H1 (cell line): ENCODE data around the gene OVCA2. TPM values are rescaled to one million over a fixed set of nuclear protein-coding genes. Genes with fewer than 3 reads are reported as not detected.

ENCODE experiments used
- CTCF ChIA-PET: fragments of 300-600 bp; sonication (Branson Sonifier 250); formaldehyde crosslinking; loops from one replicate; lab custom pipeline; 2021; ENCODE audit not compliant: partially characterized antibody; lab: Charles Lee
- POLR2A ChIA-PET: fragments of 300-600 bp; sonication (Branson Sonifier 250); formaldehyde crosslinking; loops from one replicate; lab custom pipeline; 2021; ENCODE audit warnings: inconsistent platforms; ENCODE audit not compliant: partially characterized antibody; lab: Charles Lee
- DNase-seq, 2 experiments: peaks; one replicate each; pipeline versions ENCODE4 v3.0.0 to v3.0.0-alpha.2; 2010 to 2022; ENCODE audit warnings: low spot score in 2 of 2, low read depth in 1 of 2, mixed read lengths in 1 of 2
- FAIRE-seq: peaks from 2 replicates; lab custom pipeline; 2011; peaks lifted over from hg19 to GRCh38; lab: Jason Lieb, UNC
- H2AFZ ChIP-seq: 2 replicates; pipeline ENCODE4 v1.8.1; 2012; ENCODE audit warnings: low read length, inconsistent platforms
- H2AK5ac ChIP-seq: 2 replicates; pipeline ENCODE4 v1.6.1; 2013; ENCODE audit warnings: low read depth, low read length
- H2BK120ac ChIP-seq: replicated peaks from 2 replicates; pipeline ENCODE3; 2013; ENCODE audit warnings: low read depth, low read length, inconsistent platforms
- H2BK12ac ChIP-seq: 2 replicates; pipeline ENCODE4 v1.6.1; 2013; ENCODE audit warnings: low read depth, low read length
- H2BK15ac ChIP-seq: 2 replicates; pipeline ENCODE4 v1.6.1; 2013; ENCODE audit warnings: low read length
- H2BK20ac ChIP-seq: 2 replicates; pipeline ENCODE4 v1.6.1; 2013; ENCODE audit warnings: low read length
- H2BK5ac ChIP-seq: 2 replicates; pipeline ENCODE4 v1.6.1; 2013; ENCODE audit warnings: low read depth, low read length
- H3K14ac ChIP-seq: 2 replicates; pipeline ENCODE4 v1.6.1; 2013; ENCODE audit warnings: inconsistent platforms; ENCODE audit not compliant: insufficient read length
- H3K18ac ChIP-seq: 2 replicates; pipeline ENCODE4 v1.6.1; 2013; ENCODE audit warnings: low read length; ENCODE audit errors: extremely low read depth
- H3K23ac ChIP-seq: 2 replicates; pipeline ENCODE4 v1.6.1; 2013; ENCODE audit warnings: inconsistent platforms; ENCODE audit not compliant: insufficient read length
- H3K23me2 ChIP-seq: 2 replicates; pipeline ENCODE4 v1.6.1; 2013; ENCODE audit warnings: low read depth, low read length
- H3K27ac ChIP-seq: 2 replicates; pipeline ENCODE4 v1.6.1; 2011; ENCODE audit warnings: low read depth, low read length, inconsistent platforms
- H3K27me3 ChIP-seq, 4 experiments: replicated peaks in 1 of 4; 1 replicate in 1 of 4; 2 replicates in 3 of 4; pipeline versions ENCODE4 v1.6.1 to v1.8.1; 2011 to 2013; ENCODE audit warnings: low read length in 3 of 4, mild to moderate bottlenecking in 3 of 4, inconsistent platforms in 2 of 4, mixed read lengths in 2 of 4, moderate library complexity in 1 of 4; ENCODE audit not compliant: control insufficient read depth in 3 of 4, insufficient read depth in 3 of 4; ENCODE audit errors: extremely low read depth in 1 of 4
- H3K36me3 ChIP-seq, 4 experiments: 2 replicates each; pipeline versions ENCODE4 v1.6.1 to v1.8.1; 2011 to 2013; ENCODE audit warnings: mild to moderate bottlenecking in 4 of 4, low read length in 3 of 4, moderate library complexity in 2 of 4, control low read depth in 1 of 4, inconsistent platforms in 1 of 4; ENCODE audit not compliant: insufficient read depth in 4 of 4, control insufficient read depth in 2 of 4
- H3K4ac ChIP-seq: replicated peaks from 2 replicates; pipeline ENCODE3; 2013; ENCODE audit warnings: low read length, low read depth, mixed read lengths, inconsistent platforms; ENCODE audit not compliant: insufficient read length
- H3K4me1 ChIP-seq, 4 experiments: replicated peaks in 1 of 4; 1 replicate in 1 of 4; 2 replicates in 3 of 4; pipeline versions ENCODE4 v1.6.1 to v1.8.1; 2011 to 2013; ENCODE audit warnings: low read length in 3 of 4, inconsistent platforms in 2 of 4, mixed read lengths in 1 of 4; ENCODE audit not compliant: insufficient read depth in 4 of 4, control insufficient read depth in 3 of 4
- H3K4me2 ChIP-seq, 2 experiments: 2 replicates each; pipeline versions ENCODE4 v1.6.1 to v1.8.1; 2011 to 2013; ENCODE audit warnings: low read depth in 2 of 2, low read length in 2 of 2, control low read depth in 1 of 2, inconsistent platforms in 1 of 2, mild to moderate bottlenecking in 1 of 2; ENCODE audit not compliant: insufficient read depth in 1 of 2
- H3K4me3 ChIP-seq, 4 experiments: fragments of 200-600, 300-600 bp in 1 of 4; sonication (generic), shearing (Covaris generic), sonication (Bioruptor Twin) in 1 of 4; 2 replicates each; pipeline versions ENCODE4 v1.5.1 to v1.8.1; 2011 to 2016; ENCODE audit warnings: low read length in 4 of 4, low read depth in 3 of 4, control low read depth in 2 of 4, inconsistent platforms in 2 of 4, mild to moderate bottlenecking in 2 of 4, mixed read lengths in 1 of 4, moderate library complexity in 1 of 4; ENCODE audit not compliant: insufficient read depth in 2 of 4; ENCODE audit errors: extremely low read depth in 1 of 4
- H3K56ac ChIP-seq: replicated peaks from 2 replicates; pipeline ENCODE3; 2013; ENCODE audit warnings: low read depth, mild to moderate bottlenecking, mixed read lengths, low read length, inconsistent platforms; ENCODE audit not compliant: insufficient read length
- H3K79me1 ChIP-seq: 2 replicates; pipeline ENCODE4 v1.6.1; 2013; ENCODE audit warnings: low read depth, low read length, control low read depth
- H3K79me2 ChIP-seq, 2 experiments: 2 replicates each; pipeline versions ENCODE4 v1.6.1 to v1.8.1; 2012 to 2013; ENCODE audit warnings: low read length in 2 of 2, mild to moderate bottlenecking in 2 of 2, inconsistent platforms in 1 of 2; ENCODE audit not compliant: insufficient read depth in 2 of 2, control insufficient read depth in 1 of 2
- H3K9ac ChIP-seq, 4 experiments: replicated peaks in 1 of 4; 1 replicate in 1 of 4; 2 replicates in 3 of 4; pipeline versions ENCODE4 v1.6.1 to v1.8.1; 2011 to 2013; ENCODE audit warnings: low read depth in 3 of 4, low read length in 3 of 4, control low read depth in 2 of 4, mild to moderate bottlenecking in 2 of 4, moderate library complexity in 2 of 4, inconsistent platforms in 1 of 4; ENCODE audit errors: extremely low read depth in 1 of 4
- H3K9me3 ChIP-seq, 2 experiments: 2 replicates each; pipeline versions ENCODE4 v1.6.1 to v1.8.1; 2012 to 2013; ENCODE audit warnings: mild to moderate bottlenecking in 2 of 2, moderate library complexity in 2 of 2, control low read depth in 1 of 2, inconsistent platforms in 1 of 2, low read depth in 1 of 2, low read length in 1 of 2, mixed read lengths in 1 of 2; ENCODE audit not compliant: insufficient read depth in 2 of 2
- H4K20me1 ChIP-seq, 2 experiments: replicated peaks in 1 of 2; 2 replicates each; pipeline versions ENCODE3 to v1.8.1; 2011 to 2013; ENCODE audit warnings: inconsistent platforms in 2 of 2, low read length in 2 of 2, mild to moderate bottlenecking in 1 of 2; ENCODE audit not compliant: insufficient read depth in 2 of 2, control insufficient read depth in 1 of 2
- H4K5ac ChIP-seq: 2 replicates; pipeline ENCODE4 v1.6.1; 2013; ENCODE audit warnings: low read length, low read depth, mixed read lengths, inconsistent platforms; ENCODE audit not compliant: insufficient read length
- H4K8ac ChIP-seq: 2 replicates; pipeline ENCODE4 v1.8.0; 2013; ENCODE audit warnings: mild to moderate bottlenecking, moderate library complexity, low read length, inconsistent platforms; ENCODE audit not compliant: insufficient read depth; ENCODE audit errors: extremely low read depth
- H4K91ac ChIP-seq: replicated peaks from 2 replicates; pipeline ENCODE3; 2013; ENCODE audit warnings: low read length, mixed read lengths, inconsistent platforms; ENCODE audit not compliant: insufficient read length
- BRCA1 ChIP-seq: IDR thresholded peaks from 2 replicates; pipeline ENCODE4 v1.6.1; 2012; ENCODE audit warnings: low read depth, low read length, improper control_type of control experiment
- CHD2 ChIP-seq: IDR thresholded peaks from 2 replicates; pipeline ENCODE4 v1.6.1; 2012; ENCODE audit warnings: low read length, improper control_type of control experiment
- GABPA ChIP-seq: IDR thresholded peaks from 2 replicates; pipeline ENCODE4 v1.6.1; 2011; ENCODE audit warnings: mild to moderate bottlenecking, low read length, moderate library complexity, borderline replicate concordance; ENCODE audit not compliant: insufficient read depth
- HDAC6 ChIP-seq: IDR thresholded peaks from one replicate; pipeline ENCODE4 v1.7.1; 2012; ENCODE audit warnings: low read depth, mild to moderate bottlenecking, inconsistent platforms, low read length, moderate library complexity
- KDM4A ChIP-seq: IDR thresholded peaks from one replicate; pipeline ENCODE4 v1.7.1; 2012; ENCODE audit warnings: low read depth, mild to moderate bottlenecking, moderate library complexity, low read length, inconsistent platforms; ENCODE audit not compliant: severe bottlenecking
- MAFK ChIP-seq: IDR thresholded peaks from 2 replicates; pipeline ENCODE4 v1.6.1; 2012; ENCODE audit warnings: low read depth, mild to moderate bottlenecking, improper control_type of control experiment, low read length
- MAX ChIP-seq: IDR thresholded peaks from 2 replicates; pipeline ENCODE4 v1.6.1; 2012; ENCODE audit warnings: inconsistent platforms
- NANOG ChIP-seq: IDR thresholded peaks from 2 replicates; pipeline ENCODE4 v1.6.1; 2011; ENCODE audit warnings: low read length, low read depth, mild to moderate bottlenecking, inconsistent platforms; ENCODE audit not compliant: insufficient read depth, poor library complexity, severe bottlenecking
- NRF1 ChIP-seq: IDR thresholded peaks from 2 replicates; pipeline ENCODE4 v1.6.1; 2011; ENCODE audit warnings: mild to moderate bottlenecking, low read depth, low read length, improper control_type of control experiment
- SP4 ChIP-seq: IDR thresholded peaks from 2 replicates; pipeline ENCODE4 v1.6.1; 2012; ENCODE audit warnings: low read length, inconsistent platforms
- TAF7 ChIP-seq: optimal IDR thresholded peaks from 2 replicates; pipeline ENCODE3; 2011; ENCODE audit warnings: low read depth, mild to moderate bottlenecking, inconsistent platforms, low read length, moderate library complexity, borderline replicate concordance
- TCF12 ChIP-seq: IDR thresholded peaks from 2 replicates; pipeline ENCODE4 v1.6.1; 2011; ENCODE audit warnings: low read depth, mild to moderate bottlenecking, low read length
- WGBS, 2 experiments: shearing (Covaris generic) in 1 of 2; methylation state at CpG; one replicate each; pipeline versions ENCODE4 v1.1.6 to v1.1.7; 2013 to 2015; ENCODE audit warnings: low lambda C conversion rate in 2 of 2, mixed read lengths in 2 of 2, inconsistent platforms in 1 of 2, low coverage in 1 of 2, missing lambda C conversion rate in 1 of 2; ENCODE audit not compliant: insufficient replicate concordance in 2 of 2, insufficient coverage in 1 of 2, insufficient read length in 1 of 2; ENCODE audit errors: extremely low coverage in 1 of 2, missing lambda C conversion rate in 1 of 2; 5-methylcytosine and 5-hydroxymethylcytosine counted together
- polyA plus RNA-seq, 7 experiments: library from polyadenylated mRNA; depleted of rRNA in 3 of 7; stranded (reverse) in 5 of 7; unstranded in 2 of 7; fragments of >200 nt in 5 of 7; fragments of 200-250 nt in 2 of 7; gene quantifications; 1 replicate in 5 of 7; 2 replicates in 1 of 7; 4 replicates in 1 of 7; pipeline versions ENCODE4 v1.2.1 to v1.2.3, GENCODE V29; 2011 to 2013; ENCODE audit warnings: missing spikeins in 2 of 7, mixed read lengths in 2 of 7
- total RNA-seq: library from RNA; stranded (reverse); fragmentation: NEBNext Ultra II Directional; extraction: Animal tissue kit (Norgen Biotek cat#: 25700); gene quantifications from 2 replicates; pipeline ENCODE4 v1.2.1, GENCODE V29; 2021

The OVCA2 gene
- total and polyA plus RNA-seq, 2 of the 8 experiments (the other 6 are each of a cell fraction or from before 2014, with no cell fraction given), result 15.3 to 37.0 TPM

- peak in 1 of 2 experiments; percentile 77 for DNase-seq
- Histone ChIP-seq H3K4ac (no peak overlapping the region), H2BK5ac (no peak overlapping the region), H3K18ac (no peak overlapping the region), H2BK15ac (no peak overlapping the region), H2BK20ac (no peak overlapping the region), H3K4me1 (peaks cover 0 to 8% (median 5%) of the 10 kb centered on the region in 4 experiments; a peak in 5 of 7 replicates), H3K9ac (no peak overlapping the region), H4K20me1 (peaks cover 9 to 13% of the 10 kb centered on the region in 2 experiments), H2BK120ac (no peak overlapping the region), H2BK12ac (no peak overlapping the region), H3K9me3 (no peaks in the 10 kb centered on the region), H3K36me3 (peaks cover 0 to 5% (median 0%) of the 10 kb centered on the region in 4 experiments; a peak in 1 of 8 replicates), H2AFZ (no peak overlapping the region), H3K4me2 (peak overlapping the region; percentile 3 to 68), H4K91ac (no peak overlapping the region), H3K79me2 (no peaks in the 10 kb centered on the region), H3K79me1 (no peaks in the 10 kb centered on the region), H3K27me3 (peaks cover 51 to 75% (median 71%) of the 10 kb centered on the region in 4 experiments), H4K5ac (no peak overlapping the region), H3K23ac (no peak overlapping the region), H3K4me3 (peak overlapping the region in 2 of 4 experiments; percentile 17 to 54; a peak in 3 of 8 replicates), H3K56ac (no peak overlapping the region), H3K14ac (no peak overlapping the region), H2AK5ac (no peak overlapping the region), H3K27ac (no peak overlapping the region), H3K23me2 (peaks cover 9% of the 10 kb centered on the region; the same call in 1 of the 2 replicates), H4K8ac (no peak overlapping the region)
- no CpG with 5 or more reads among the region's 88 CpGs for WGBS, 2 experiments
- FAIRE-seq, result no peak
- CTCF ChIA-PET, result interaction anchor here (0.6 to 2.5 kb wide), 4 partner anchors 10 to 195 kb away, joined by 3 to 10 read pairs (median 4); no protein-coding TSS in a partner anchor
- POLR2A ChIA-PET, result interaction anchor here (0.8 kb wide), 1 partner anchor 11 kb away, joined by 3 read pairs; no protein-coding TSS in a partner anchor
- TF ChIP-seq TAF7 (no peak), HDAC6 (no peak), NANOG (no peak), TCF12 (no peak), NRF1 (no peak), SP4 (no peak), MAFK (no peak), GABPA (no peak), KDM4A (peak; percentile 40), BRCA1 (no peak), CHD2 (no peak), MAX (peak; percentile 91)
Observed at GRCh38 chr17:2050300-2051060, 8.7 kb downstream of the OVCA2 start.
